GM12878 (cell line): ENCODE results near the gene PFDN4. TPM values are rescaled to one million over a fixed set of nuclear protein-coding genes. Genes with fewer than 3 reads are reported as not detected.

Source experiments
- ATAC-seq: fragments of 200-7000 bp; cut with Tn5 transposase; 3 replicates; pipeline ENCODE4 v1.9.1; 2020; ENCODE audit warnings: mild to moderate bottlenecking, moderate library complexity
- BruUV-seq: library from RNA; stranded (reverse); fragments of 400-500 nt; replicated peaks from 2 replicates; lab custom pipeline; 2021; lab: Mats Ljungman, UMichigan
- CTCF ChIA-PET: fragments of 300-600 bp; sonication (Branson Sonifier 250); formaldehyde crosslinking; extraction: SDS; loops from one replicate; lab custom pipeline; 2021; ENCODE audit warnings: inconsistent platforms; lab: Yijun Ruan, JAX
- POLR2A ChIA-PET: fragments of 350-600 bp; formaldehyde crosslinking; extraction: SDS; loops from one replicate; lab custom pipeline; 2021; ENCODE audit warnings: inconsistent platforms; lab: Charles Lee
- RAD21 ChIA-PET: fragments of 300-600 bp; sonication (Branson Sonifier 250); formaldehyde crosslinking; loops from one replicate; lab custom pipeline; 2023; ENCODE audit warnings: antibody characterized with exemption; ENCODE audit not compliant: unreplicated experiment; lab: Charles Lee
- SMC1A ChIA-PET: fragments of 300-600 bp; sonication (Branson Sonifier 250); formaldehyde crosslinking; loops from one replicate; lab custom pipeline; 2023; ENCODE audit not compliant: unreplicated experiment, uncharacterized antibody; lab: Charles Lee
- DNase-seq: peaks from one replicate; pipeline ENCODE4 v3.0.0-alpha.2; 2011; ENCODE audit warnings: low read depth, low spot score
- FAIRE-seq: peaks from 3 replicates; lab custom pipeline; 2011; peaks lifted over from hg19 to GRCh38; lab: Jason Lieb, UNC
- H2AFZ ChIP-seq: 2 replicates; pipeline ENCODE4 v1.6.0; 2011; ENCODE audit warnings: low read depth, low read length, control low read depth; ENCODE audit not compliant: control insufficient read depth
- H3K27ac ChIP-seq: 2 replicates; pipeline ENCODE4 v1.5.1; 2011; ENCODE audit warnings: control low read depth; ENCODE audit not compliant: control insufficient read depth, insufficient read depth
- H3K27me3 ChIP-seq, 2 experiments: replicated peaks in 1 of 2; 2 replicates each; pipeline versions ENCODE4 v1.6.0 to v1.6.1; 2011; ENCODE audit warnings: low read length in 1 of 2; ENCODE audit not compliant: control insufficient read depth in 2 of 2, insufficient read depth in 2 of 2
- H3K36me3 ChIP-seq, 2 experiments: 2 replicates each; pipeline ENCODE4 v1.5.1; 2011; ENCODE audit warnings: low read length in 1 of 2; ENCODE audit not compliant: control insufficient read depth in 2 of 2, insufficient read depth in 2 of 2
- H3K4me1 ChIP-seq: 2 replicates; pipeline ENCODE4 v1.6.1; 2011; ENCODE audit warnings: mild to moderate bottlenecking, low read length, moderate library complexity, mixed read lengths; ENCODE audit not compliant: control insufficient read depth, insufficient read depth
- H3K4me2 ChIP-seq: 2 replicates; pipeline ENCODE4 v1.6.0; 2011; ENCODE audit warnings: control low read depth; ENCODE audit not compliant: control insufficient read depth, insufficient read depth
- H3K4me3 ChIP-seq: fragments of 200-600 bp; sonication (generic); 2 replicates; pipeline ENCODE4 v1.5.1; 2016
- H3K79me2 ChIP-seq: 2 replicates; pipeline ENCODE4 v1.6.0; 2011; ENCODE audit warnings: low read length; ENCODE audit not compliant: control insufficient read depth, insufficient read depth
- H3K9ac ChIP-seq: 2 replicates; pipeline ENCODE4 v1.8.0; 2011; ENCODE audit warnings: low read length, control low read depth, mixed read lengths; ENCODE audit not compliant: control insufficient read depth, insufficient read depth
- H3K9me3 ChIP-seq: replicated peaks from 3 replicates; pipeline ENCODE4 v1.5.1; 2011; ENCODE audit warnings: mild to moderate bottlenecking, low read length; ENCODE audit not compliant: control insufficient read depth, insufficient read depth
- H4K20me1 ChIP-seq: 2 replicates; pipeline ENCODE4 v1.6.0; 2011; ENCODE audit not compliant: control insufficient read depth, insufficient read depth
- BCL11A ChIP-seq: IDR thresholded peaks from 2 replicates; pipeline ENCODE4 v1.6.1; 2011; ENCODE audit warnings: low read depth, low read length
- EED ChIP-seq: sonication (generic); IDR thresholded peaks from 2 replicates; pipeline ENCODE4 v1.6.1; 2016; ENCODE audit warnings: antibody characterized with exemption, low read depth
- GATAD2B ChIP-seq: fragments of 450-650 bp; conservative IDR thresholded peaks from 2 replicates; pipeline ENCODE4 v1.6.1; 2017; ENCODE audit warnings: low read depth, mild to moderate bottlenecking, moderate library complexity
- MEF2A ChIP-seq: IDR thresholded peaks from 2 replicates; pipeline ENCODE4 v1.6.1; 2011; ENCODE audit warnings: low read depth, mild to moderate bottlenecking, low read length, moderate library complexity; ENCODE audit not compliant: insufficient read depth
- MTA2 ChIP-seq: fragments of 450-650 bp; IDR thresholded peaks from 2 replicates; pipeline ENCODE4 v1.6.1; 2016; ENCODE audit warnings: low read depth, mild to moderate bottlenecking, moderate library complexity
- MXI1 ChIP-seq: fragments of 150-350 bp; IDR thresholded peaks from 2 replicates; pipeline ENCODE4 v1.6.1; 2011; ENCODE audit warnings: low read depth, mild to moderate bottlenecking, inconsistent platforms, low read length, improper control_type of control experiment
- NFYA ChIP-seq: IDR thresholded peaks from 2 replicates; pipeline ENCODE4 v1.6.1; 2011; ENCODE audit warnings: low read depth, mild to moderate bottlenecking, low read length, improper control_type of control experiment, borderline replicate concordance
- NR2F1 ChIP-seq: fragments of 450-650 bp; conservative IDR thresholded peaks from 2 replicates; pipeline ENCODE4 v1.6.1; 2017; ENCODE audit warnings: mild to moderate bottlenecking
- NRF1 ChIP-seq: conservative IDR thresholded peaks from 2 replicates; pipeline ENCODE4 v1.6.1; 2011; ENCODE audit warnings: mild to moderate bottlenecking, low read depth, low read length, improper control_type of control experiment
- RUNX3 ChIP-seq: IDR thresholded peaks from 2 replicates; pipeline ENCODE4 v1.6.1; 2012; ENCODE audit warnings: low read length, inconsistent platforms
- SMAD1 ChIP-seq: fragments of 450-650 bp; IDR thresholded peaks from 2 replicates; pipeline ENCODE4 v1.6.1; 2018; ENCODE audit warnings: mild to moderate bottlenecking, low read depth; ENCODE audit not compliant: partially characterized antibody
- TCF3 ChIP-seq: IDR thresholded peaks from 2 replicates; pipeline ENCODE4 v1.6.1; 2012; ENCODE audit warnings: low read depth, mild to moderate bottlenecking, low read length, borderline replicate concordance; ENCODE audit not compliant: insufficient read depth
- ZZZ3 ChIP-seq: IDR thresholded peaks from 2 replicates; pipeline ENCODE4 v1.6.1; 2011; ENCODE audit warnings: low read depth; ENCODE audit not compliant: control insufficient read depth, insufficient read length
- WGBS: methylation state at CpG from one replicate; pipeline ENCODE4 v1.1.6; 2016; ENCODE audit warnings: low lambda C conversion rate; ENCODE audit not compliant: insufficient replicate concordance, insufficient coverage; ENCODE audit errors: missing lambda C conversion rate; 5-methylcytosine and 5-hydroxymethylcytosine counted together
- in situ Hi-C: fragments of 300-500 bp; cut with MboI; formaldehyde crosslinking; loops from 9 replicates; pipeline ENCODE4 v1.14.3; 2018; ENCODE audit warnings: mixed read lengths
- intact Hi-C: fragments of 100-400 bp; cut with micrococcal nuclease; formaldehyde crosslinking; loops from one replicate; pipeline ENCODE4 v1.14.2; 2022; ENCODE audit not compliant: unreplicated experiment
- polyA plus RNA-seq, 11 experiments: library from polyadenylated mRNA; depleted of rRNA in 4 of 11; unstranded in 6 of 11; stranded (reverse) in 5 of 11; fragments of >200 nt; fragmentation: Nextera tagmentation in 4 of 11; fragmentation: Illumina TruSeq in 1 of 11; extraction: Ambion mirVana in 4 of 11; extraction: Trizol in 1 of 11; gene quantifications; 1 replicate in 1 of 11; 2 replicates in 10 of 11; pipeline versions ENCODE4 v1.2.1 to v1.2.3, GENCODE V29; 2011 to 2016; ENCODE audit warnings: inconsistent platforms in 2 of 11, missing spikeins in 2 of 11, low read depth in 1 of 11
- total RNA-seq, 4 experiments: library from RNA; depleted of rRNA in 3 of 4; stranded (reverse); fragments of >200 nt in 3 of 4; fragmentation: Illumina TruSeq in 1 of 4; extraction: Trizol in 1 of 4; gene quantifications; 2 replicates each; pipeline versions ENCODE4 v1.2.1 to v1.2.3, GENCODE V29; 2013 to 2021
- TF ChIP-seq, protein P1 (sequence below): IDR thresholded peaks from 2 replicates; pipeline ENCODE4 v1.6.1; 2011; ENCODE audit warnings: mild to moderate bottlenecking, low read depth, low read length, moderate library complexity; ENCODE audit not compliant: insufficient replicate concordance
- TF ChIP-seq, protein P2 (sequence below): fragments of 450-650 bp; IDR thresholded peaks from 2 replicates; pipeline ENCODE4 v1.6.1; 2018; ENCODE audit warnings: mild to moderate bottlenecking, low read depth, moderate library complexity; ENCODE audit not compliant: partially characterized antibody
- TF ChIP-seq, protein P3 (sequence below), 3 experiments: IDR thresholded peaks in 2 of 3; conservative IDR thresholded peaks in 1 of 3; 2 replicates each; pipeline ENCODE4 v1.5.1; 2011; ENCODE audit warnings: low read depth in 3 of 3, low read length in 3 of 3, mild to moderate bottlenecking in 3 of 3, control low read depth in 2 of 3, moderate library complexity in 2 of 3, inconsistent platforms in 1 of 3, mixed read lengths in 1 of 3; ENCODE audit not compliant: control insufficient read depth in 2 of 3, insufficient read depth in 1 of 3; ENCODE audit errors: extremely low read depth in 1 of 3

PFDN4 gene
- total and polyA plus RNA-seq, 10 of the 15 experiments (the other 5 are each of a cell fraction or from before 2014, with no cell fraction given), result 36.9 to 136 (median 82.8) TPM

DNA sequence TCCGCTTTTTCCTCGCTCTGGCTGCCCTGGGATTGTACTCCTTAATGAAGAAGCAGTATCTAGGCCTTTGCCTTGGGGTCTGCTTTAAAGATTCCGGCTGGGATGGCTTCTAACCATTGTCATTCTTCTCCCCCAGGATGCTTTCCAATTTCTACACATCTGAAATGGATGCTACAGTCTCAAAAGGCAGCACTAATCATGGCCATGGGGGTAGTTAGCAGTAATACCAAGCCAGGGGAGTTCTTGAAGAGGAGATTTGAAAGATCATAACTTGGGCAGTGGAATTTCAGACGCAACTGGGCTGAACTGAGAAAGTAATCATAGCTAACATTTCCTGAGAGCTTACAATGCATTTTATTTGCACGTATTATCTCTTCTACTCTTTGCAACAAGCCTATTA is 3.4 kb upstream of the PFDN4 start:
- Histone ChIP-seq H3K27me3 (no peaks in the 10 kb centered on the region), H3K9ac (no peak overlapping the region), H3K4me2 (no peak overlapping the region), H3K4me3 (no peak overlapping the region), H4K20me1 (no peaks in the 10 kb centered on the region), H3K27ac (no peak overlapping the region), H3K4me1 (peaks cover 14% of the 10 kb centered on the region), H3K36me3 (no peaks in the 10 kb centered on the region), H3K79me2 (peaks cover 16% of the 10 kb centered on the region), H3K9me3 (no peaks in the 10 kb centered on the region), H2AFZ (no peak overlapping the region)
- DNase-seq, result no peak
- no peak for ATAC-seq
- RAD21 ChIA-PET, result interaction anchor here (1.7 kb wide), 1 partner anchor 441 kb away, joined by 4 read pairs; no protein-coding TSS in a partner anchor
- SMC1A ChIA-PET, result interaction anchor here (1.1 to 1.4 kb wide), 2 partner anchors 106 to 906 kb away, joined by 3 read pairs; no protein-coding TSS in a partner anchor
- no peak for FAIRE-seq
- WGBS, result 52% methylated on average over 5 of the region's 5 CpGs
- in situ Hi-C loops (loop anchor here (10.0 kb wide), 1 partner anchor 630 kb away; no protein-coding TSS in a partner anchor), intact Hi-C loops (no loop called here)
- TF ChIP-seq NRF1 (no peak), TCF3 (no peak), SMAD1 (no peak), NFYA (no peak), ZZZ3 (no peak), EED (no peak), RUNX3 (no peak), BCL11A (no peak), MTA2 (no peak), MXI1 (no peak), GATAD2B (no peak), NR2F1 (no peak), MEF2A (no peak)
- TF ChIP-seq, protein P1, sequence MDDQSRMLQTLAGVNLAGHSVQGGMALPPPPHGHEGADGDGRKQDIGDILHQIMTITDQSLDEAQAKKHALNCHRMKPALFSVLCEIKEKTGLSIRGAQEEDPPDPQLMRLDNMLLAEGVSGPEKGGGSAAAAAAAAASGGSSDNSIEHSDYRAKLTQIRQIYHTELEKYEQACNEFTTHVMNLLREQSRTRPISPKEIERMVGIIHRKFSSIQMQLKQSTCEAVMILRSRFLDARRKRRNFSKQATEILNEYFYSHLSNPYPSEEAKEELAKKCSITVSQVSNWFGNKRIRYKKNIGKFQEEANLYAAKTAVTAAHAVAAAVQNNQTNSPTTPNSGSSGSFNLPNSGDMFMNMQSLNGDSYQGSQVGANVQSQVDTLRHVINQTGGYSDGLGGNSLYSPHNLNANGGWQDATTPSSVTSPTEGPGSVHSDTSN, result no peak
- TF ChIP-seq, protein P2, sequence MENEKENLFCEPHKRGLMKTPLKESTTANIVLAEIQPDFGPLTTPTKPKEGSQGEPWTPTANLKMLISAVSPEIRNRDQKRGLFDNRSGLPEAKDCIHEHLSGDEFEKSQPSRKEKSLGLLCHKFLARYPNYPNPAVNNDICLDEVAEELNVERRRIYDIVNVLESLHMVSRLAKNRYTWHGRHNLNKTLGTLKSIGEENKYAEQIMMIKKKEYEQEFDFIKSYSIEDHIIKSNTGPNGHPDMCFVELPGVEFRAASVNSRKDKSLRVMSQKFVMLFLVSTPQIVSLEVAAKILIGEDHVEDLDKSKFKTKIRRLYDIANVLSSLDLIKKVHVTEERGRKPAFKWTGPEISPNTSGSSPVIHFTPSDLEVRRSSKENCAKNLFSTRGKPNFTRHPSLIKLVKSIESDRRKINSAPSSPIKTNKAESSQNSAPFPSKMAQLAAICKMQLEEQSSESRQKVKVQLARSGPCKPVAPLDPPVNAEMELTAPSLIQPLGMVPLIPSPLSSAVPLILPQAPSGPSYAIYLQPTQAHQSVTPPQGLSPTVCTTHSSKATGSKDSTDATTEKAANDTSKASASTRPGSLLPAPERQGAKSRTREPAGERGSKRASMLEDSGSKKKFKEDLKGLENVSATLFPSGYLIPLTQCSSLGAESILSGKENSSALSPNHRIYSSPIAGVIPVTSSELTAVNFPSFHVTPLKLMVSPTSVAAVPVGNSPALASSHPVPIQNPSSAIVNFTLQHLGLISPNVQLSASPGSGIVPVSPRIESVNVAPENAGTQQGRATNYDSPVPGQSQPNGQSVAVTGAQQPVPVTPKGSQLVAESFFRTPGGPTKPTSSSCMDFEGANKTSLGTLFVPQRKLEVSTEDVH, result no peak
- TF ChIP-seq, protein P3, sequence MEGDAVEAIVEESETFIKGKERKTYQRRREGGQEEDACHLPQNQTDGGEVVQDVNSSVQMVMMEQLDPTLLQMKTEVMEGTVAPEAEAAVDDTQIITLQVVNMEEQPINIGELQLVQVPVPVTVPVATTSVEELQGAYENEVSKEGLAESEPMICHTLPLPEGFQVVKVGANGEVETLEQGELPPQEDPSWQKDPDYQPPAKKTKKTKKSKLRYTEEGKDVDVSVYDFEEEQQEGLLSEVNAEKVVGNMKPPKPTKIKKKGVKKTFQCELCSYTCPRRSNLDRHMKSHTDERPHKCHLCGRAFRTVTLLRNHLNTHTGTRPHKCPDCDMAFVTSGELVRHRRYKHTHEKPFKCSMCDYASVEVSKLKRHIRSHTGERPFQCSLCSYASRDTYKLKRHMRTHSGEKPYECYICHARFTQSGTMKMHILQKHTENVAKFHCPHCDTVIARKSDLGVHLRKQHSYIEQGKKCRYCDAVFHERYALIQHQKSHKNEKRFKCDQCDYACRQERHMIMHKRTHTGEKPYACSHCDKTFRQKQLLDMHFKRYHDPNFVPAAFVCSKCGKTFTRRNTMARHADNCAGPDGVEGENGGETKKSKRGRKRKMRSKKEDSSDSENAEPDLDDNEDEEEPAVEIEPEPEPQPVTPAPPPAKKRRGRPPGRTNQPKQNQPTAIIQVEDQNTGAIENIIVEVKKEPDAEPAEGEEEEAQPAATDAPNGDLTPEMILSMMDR (IDR thresholded peaks at IDR 0.05 in 2 of 3, conservative IDR thresholded peaks at IDR 0.05 in 1 of 3; ENCODE audit: control insufficient read depth in 2 of 3, extremely low read depth in 1 of 3, insufficient read depth in 1 of 3, low read depth in 3 of 3, low read length in 3 of 3), result no peak
- POLR2A ChIA-PET, result no interaction called here
- no TSS peak for BruUV-seq
- CTCF ChIA-PET, result interaction anchor here (0.6 to 2.6 kb wide), 4 partner anchors 9 to 101 kb away, joined by 3 to 12 read pairs (median 8); no protein-coding TSS in a partner anchor
